ENCODE data around the gene CYP19A1. TPM values are rescaled to one million over a fixed set of nuclear protein-coding genes. Genes with fewer than 3 reads are reported as not detected.
"Not testable (repeated sequence)": the region's sequence is repeated elsewhere in the genome, so short reads cannot be mapped to it uniquely, and the experiment has no call there.

CYP19A1 gene
- total RNA-seq, 1 donor from 2014 or later, result not detected

GRCh38 chr15:51265037-51265555, 73.3 kb downstream of the CYP19A1 start:
- Mint-ChIP-seq H3K4me1 (ENCODE audit: low read depth) (peaks cover 6% of the 10 kb centered on the region), H3K27me3 (ENCODE audit: low read depth) (peaks cover 16% of the 10 kb centered on the region), H3K27ac (ENCODE audit: unreplicated experiment) (no peak overlapping the region), H3K4me3 (ENCODE audit: unreplicated experiment) (no peak overlapping the region), H3K9me3 (ENCODE audit: low read depth) (no peaks in the 10 kb centered on the region), H3K36me3 (ENCODE audit: low read depth) (no peaks in the 10 kb centered on the region)
- TF ChIP-seq, protein P1, sequence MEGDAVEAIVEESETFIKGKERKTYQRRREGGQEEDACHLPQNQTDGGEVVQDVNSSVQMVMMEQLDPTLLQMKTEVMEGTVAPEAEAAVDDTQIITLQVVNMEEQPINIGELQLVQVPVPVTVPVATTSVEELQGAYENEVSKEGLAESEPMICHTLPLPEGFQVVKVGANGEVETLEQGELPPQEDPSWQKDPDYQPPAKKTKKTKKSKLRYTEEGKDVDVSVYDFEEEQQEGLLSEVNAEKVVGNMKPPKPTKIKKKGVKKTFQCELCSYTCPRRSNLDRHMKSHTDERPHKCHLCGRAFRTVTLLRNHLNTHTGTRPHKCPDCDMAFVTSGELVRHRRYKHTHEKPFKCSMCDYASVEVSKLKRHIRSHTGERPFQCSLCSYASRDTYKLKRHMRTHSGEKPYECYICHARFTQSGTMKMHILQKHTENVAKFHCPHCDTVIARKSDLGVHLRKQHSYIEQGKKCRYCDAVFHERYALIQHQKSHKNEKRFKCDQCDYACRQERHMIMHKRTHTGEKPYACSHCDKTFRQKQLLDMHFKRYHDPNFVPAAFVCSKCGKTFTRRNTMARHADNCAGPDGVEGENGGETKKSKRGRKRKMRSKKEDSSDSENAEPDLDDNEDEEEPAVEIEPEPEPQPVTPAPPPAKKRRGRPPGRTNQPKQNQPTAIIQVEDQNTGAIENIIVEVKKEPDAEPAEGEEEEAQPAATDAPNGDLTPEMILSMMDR (IDR thresholded peaks at IDR 0.05), result no peak
- DNase-seq (ENCODE audit: low spot score), result no peak

GRCh38 chr15:51263726-51264125, 74.7 kb downstream of the CYP19A1 start:
- no peak overlapping the region for H3K4me3 Mint-ChIP-seq (ENCODE audit: unreplicated experiment)
- TF ChIP-seq, protein P1 (IDR thresholded peaks at IDR 0.05), result no peak
- no peaks in the 10 kb centered on the region for H3K9me3 Mint-ChIP-seq (ENCODE audit: low read depth)
- DNase-seq (ENCODE audit: low spot score), result no peak
- no peak overlapping the region for H3K27ac Mint-ChIP-seq (ENCODE audit: unreplicated experiment)
- no peaks in the 10 kb centered on the region for H3K36me3 Mint-ChIP-seq (ENCODE audit: low read depth)
- peaks cover 6% of the 10 kb centered on the region for H3K4me1 Mint-ChIP-seq (ENCODE audit: low read depth)
- peaks cover 27% of the 10 kb centered on the region for H3K27me3 Mint-ChIP-seq (ENCODE audit: low read depth)

GRCh38 chr15:51263116-51263515, 75.3 kb downstream of the CYP19A1 start:
- Mint-ChIP-seq H3K27ac (ENCODE audit: unreplicated experiment) (no peak overlapping the region), H3K36me3 (ENCODE audit: low read depth) (no peaks in the 10 kb centered on the region), H3K27me3 (ENCODE audit: low read depth) (peaks cover 28% of the 10 kb centered on the region), H3K4me1 (ENCODE audit: low read depth) (peaks cover 6% of the 10 kb centered on the region), H3K9me3 (ENCODE audit: low read depth) (no peaks in the 10 kb centered on the region), H3K4me3 (ENCODE audit: unreplicated experiment) (no peak overlapping the region)
- DNase-seq (ENCODE audit: low spot score), result no peak
- TF ChIP-seq, protein P1 (IDR thresholded peaks at IDR 0.05), result no peak

DNA sequence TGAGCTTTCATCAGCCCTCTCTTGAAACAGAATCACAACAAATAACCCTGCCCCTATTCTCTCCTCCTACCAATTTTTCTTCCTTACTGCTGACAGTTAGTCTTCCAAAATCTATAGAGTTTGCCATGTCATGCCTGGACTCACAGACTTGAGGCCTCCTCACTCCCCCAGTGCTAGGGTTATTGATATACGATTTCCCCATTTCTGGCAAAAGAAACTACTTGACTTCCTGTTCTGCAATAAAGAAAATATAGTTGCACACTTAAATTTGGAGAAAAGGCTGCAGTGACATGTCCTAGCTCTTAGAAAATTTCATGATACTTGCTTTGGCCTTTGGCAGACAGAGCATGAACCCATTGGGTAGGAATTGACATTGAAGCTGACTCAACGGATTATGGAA, 75.9 kb downstream of the CYP19A1 start:
- DNase-seq (ENCODE audit: low spot score), result no peak
- TF ChIP-seq, protein P1 (IDR thresholded peaks at IDR 0.05), result no peak
- no peaks in the 10 kb centered on the region for H3K36me3 Mint-ChIP-seq (ENCODE audit: low read depth)
- no peak overlapping the region for H3K4me3 Mint-ChIP-seq (ENCODE audit: unreplicated experiment)
- peaks cover 6% of the 10 kb centered on the region for H3K4me1 Mint-ChIP-seq (ENCODE audit: low read depth)
- H3K27me3 Mint-ChIP-seq (ENCODE audit: low read depth), result peaks cover 28% of the 10 kb centered on the region
- no peaks in the 10 kb centered on the region for H3K9me3 Mint-ChIP-seq (ENCODE audit: low read depth)
- no peak overlapping the region for H3K27ac Mint-ChIP-seq (ENCODE audit: unreplicated experiment)

GRCh38 chr15:51261113-51261512, 77.3 kb downstream of the CYP19A1 start:
- H3K4me1 Mint-ChIP-seq (ENCODE audit: low read depth); H3K36me3 Mint-ChIP-seq (ENCODE audit: low read depth); H3K9me3 Mint-ChIP-seq (ENCODE audit: low read depth); H3K4me3 Mint-ChIP-seq (ENCODE audit: unreplicated experiment); H3K27ac Mint-ChIP-seq (ENCODE audit: unreplicated experiment); DNase-seq (ENCODE audit: low spot score): not testable (repeated sequence)
- peaks cover 27% of the 10 kb centered on the region for H3K27me3 Mint-ChIP-seq (ENCODE audit: low read depth)

- no peak for DNase-seq (ENCODE audit: low spot score)
- TF ChIP-seq, protein P1 (IDR thresholded peaks at IDR 0.05), result no peak
Measured at GRCh38 chr15:51260202-51260601, 78.2 kb downstream of the CYP19A1 start.

More at GRCh38 chr15:51260202-51260601, 78.2 kb downstream of the CYP19A1 start:
- peaks cover 25% of the 10 kb centered on the region for H3K27me3 Mint-ChIP-seq (ENCODE audit: low read depth)
- H3K4me1 Mint-ChIP-seq (ENCODE audit: low read depth), result no peaks in the 10 kb centered on the region
- H3K27ac Mint-ChIP-seq (ENCODE audit: unreplicated experiment), result no peak overlapping the region
- H3K9me3 Mint-ChIP-seq (ENCODE audit: low read depth), result no peaks in the 10 kb centered on the region
- H3K4me3 Mint-ChIP-seq (ENCODE audit: unreplicated experiment), result no peak overlapping the region
- H3K36me3 Mint-ChIP-seq (ENCODE audit: low read depth), result no peaks in the 10 kb centered on the region

Data from chondrocyte (in vitro differentiated cells).